ENCODE data around the gene ASB8.

Gene ASB8

GRCh38 chr12:48109424-48109823 is 47.9 kb downstream of the ASB8 start:
- FAIRE-seq: no peak
- DNase-seq (ENCODE audit: insufficient read length, low spot score): no peak
- TF ChIP-seq PAX5 (IDR thresholded peaks at IDR 0.05; ENCODE audit: insufficient read depth, low read length, severe bottlenecking) (no peak), SPI1 (IDR thresholded peaks at IDR 0.05; ENCODE audit: low read depth, low read length) (no peak), POLR2A (IDR thresholded peaks at IDR 0.05; ENCODE audit: low read depth, low read length) (no peak), POU2F2 (IDR thresholded peaks at IDR 0.05; ENCODE audit: low read depth, low read length) (no peak)

DNA sequence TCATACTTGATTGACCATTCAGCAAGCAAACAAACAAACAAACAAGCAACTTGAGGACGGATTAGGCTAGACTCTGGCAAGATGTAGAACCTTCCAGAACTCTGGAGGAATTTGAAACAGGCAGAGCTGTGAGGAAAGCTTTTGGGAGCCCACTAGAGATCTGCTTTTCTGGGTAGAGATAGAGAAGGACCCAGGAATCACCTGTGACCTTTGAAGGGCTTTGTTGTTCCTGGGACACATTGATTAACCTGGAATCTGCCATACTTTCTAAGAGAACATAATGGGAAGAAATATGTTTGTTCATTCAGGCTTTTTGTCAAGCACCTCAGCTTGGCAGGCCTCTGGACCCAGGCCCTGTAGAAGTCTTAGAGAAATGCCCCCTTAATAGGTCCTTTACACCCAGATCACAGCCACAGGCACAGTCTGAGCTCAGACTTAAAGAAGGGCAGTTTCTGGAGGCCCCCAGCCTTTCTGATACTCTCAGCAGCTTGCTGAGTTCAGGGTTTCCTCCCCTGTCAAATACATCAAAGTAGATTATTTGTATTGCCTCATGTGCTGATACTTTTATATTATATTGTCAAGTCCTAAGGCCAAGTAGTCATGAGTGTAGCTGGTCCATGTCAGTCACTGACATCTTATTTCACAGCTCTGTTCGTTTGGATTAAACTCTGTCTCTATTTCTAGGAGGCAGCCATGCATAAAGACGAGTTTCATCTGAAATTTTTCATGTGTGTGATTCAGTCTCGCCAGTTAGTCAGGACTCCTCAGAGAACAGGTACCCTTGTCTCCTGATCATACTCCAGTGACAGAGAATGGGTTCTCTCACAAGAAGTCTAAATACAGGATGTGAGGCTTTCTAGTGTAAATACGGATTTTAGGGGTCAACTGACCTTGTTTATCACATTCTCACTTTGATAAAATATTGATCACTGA is 50.4 kb downstream of the ASB8 start:
- FAIRE-seq: peak; percentile 43
- TF ChIP-seq POU2F2 (IDR thresholded peaks at IDR 0.05; ENCODE audit: low read depth, low read length) (no peak), POLR2A (IDR thresholded peaks at IDR 0.05; ENCODE audit: low read depth, low read length) (no peak), POLR2AphosphoS5 (IDR thresholded peaks at IDR 0.05; ENCODE audit: low read depth, low read length) (no peak), SPI1 (IDR thresholded peaks at IDR 0.05; ENCODE audit: low read depth, low read length) (no peak), PAX5 (IDR thresholded peaks at IDR 0.05; ENCODE audit: insufficient read depth, low read length, severe bottlenecking) (no peak), TAF1 (IDR thresholded peaks at IDR 0.05; ENCODE audit: low read depth, low read length) (no peak)
- no peak for DNase-seq (ENCODE audit: insufficient read length, low spot score)

GRCh38 chr12:48105867-48106680 is 51.2 kb downstream of the ASB8 start, which contains the start of gene SENP1:
TSS of gene SENP1 (minus strand) at chr12:48106079. CDS start at chr12:48101472, 4,607 bp downstream.
- FAIRE-seq (peak; percentile 70), DNase-seq (ENCODE audit: insufficient read length, low spot score) (peak; percentile 67)
- peak; percentile 79 for TF ChIP-seq POLR2A (IDR thresholded peaks at IDR 0.05; ENCODE audit: low read depth, low read length)
- TF ChIP-seq TAF1 (IDR thresholded peaks at IDR 0.05; ENCODE audit: low read depth, low read length): peak; percentile 73
- TF ChIP-seq SPI1 (IDR thresholded peaks at IDR 0.05; ENCODE audit: low read depth, low read length): no peak
- TF ChIP-seq PAX5 (IDR thresholded peaks at IDR 0.05; ENCODE audit: insufficient read depth, low read length, severe bottlenecking): peak; percentile 99
- peak; percentile 79 for TF ChIP-seq POLR2AphosphoS5 (IDR thresholded peaks at IDR 0.05; ENCODE audit: low read depth, low read length)
- no peak; the same call in 1 of the 2 replicates for TF ChIP-seq POU2F2 (IDR thresholded peaks at IDR 0.05; ENCODE audit: low read depth, low read length)

DNA sequence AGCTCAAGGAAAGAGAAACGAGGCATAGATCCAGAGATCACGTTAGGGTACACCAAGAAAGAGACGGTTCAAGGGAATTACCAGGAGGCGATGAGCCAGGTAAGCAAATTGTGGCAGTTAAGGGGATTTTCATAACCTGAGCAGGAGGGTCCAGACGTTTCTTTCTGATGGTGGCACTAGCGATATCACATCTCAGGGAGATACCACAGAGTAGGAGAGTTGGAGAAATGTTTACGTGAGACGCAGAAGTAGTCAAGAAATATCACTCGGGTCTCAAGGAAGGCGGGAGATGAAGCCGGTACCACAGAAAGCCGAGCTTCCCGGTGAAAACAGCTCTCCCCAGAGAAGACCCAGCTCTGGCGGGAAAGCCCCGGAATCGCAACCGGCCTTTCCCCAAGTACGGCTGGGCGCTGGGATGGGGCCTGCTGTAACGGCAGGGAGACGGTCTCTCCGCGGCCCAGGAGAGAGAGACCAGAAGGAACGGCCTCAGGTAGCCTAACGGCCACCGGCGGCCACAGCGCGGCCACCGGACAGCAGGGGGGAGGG is 51.9 kb downstream of the ASB8 start:
- FAIRE-seq: peak; percentile 64
- DNase-seq (ENCODE audit: insufficient read length, low spot score): peak; percentile 27
- TF ChIP-seq SPI1 (IDR thresholded peaks at IDR 0.05; ENCODE audit: low read depth, low read length) (no peak), POU2F2 (IDR thresholded peaks at IDR 0.05; ENCODE audit: low read depth, low read length) (0 out of 2 replicates have a peak, but pooled peaks have one; percentile 29), POLR2AphosphoS5 (IDR thresholded peaks at IDR 0.05; ENCODE audit: low read depth, low read length) (peak; percentile 76), PAX5 (IDR thresholded peaks at IDR 0.05; ENCODE audit: insufficient read depth, low read length, severe bottlenecking) (no peak), POLR2A (IDR thresholded peaks at IDR 0.05; ENCODE audit: low read depth, low read length) (peak; percentile 72; the same call in 1 of the 2 replicates), TAF1 (IDR thresholded peaks at IDR 0.05; ENCODE audit: low read depth, low read length) (peak; percentile 33; the same call in 1 of the 2 replicates)

GRCh38 chr12:48104531-48104930 is 52.8 kb downstream of the ASB8 start:
- FAIRE-seq: no peak
- no peak for TF ChIP-seq SPI1 (IDR thresholded peaks at IDR 0.05; ENCODE audit: low read depth, low read length)
- no peak for TF ChIP-seq TAF1 (IDR thresholded peaks at IDR 0.05; ENCODE audit: low read depth, low read length)
- TF ChIP-seq POU2F2 (IDR thresholded peaks at IDR 0.05; ENCODE audit: low read depth, low read length): no peak
- TF ChIP-seq POLR2AphosphoS5 (IDR thresholded peaks at IDR 0.05; ENCODE audit: low read depth, low read length): no peak
- no peak for TF ChIP-seq POLR2A (IDR thresholded peaks at IDR 0.05; ENCODE audit: low read depth, low read length)
- no peak for TF ChIP-seq PAX5 (IDR thresholded peaks at IDR 0.05; ENCODE audit: insufficient read depth, low read length, severe bottlenecking)
- no peak for DNase-seq (ENCODE audit: insufficient read length, low spot score)

Measured in GM12891 (cell line).